H1 (cell line): Measurements from ENCODE around the gene IL16. TPM values are rescaled to one million over a fixed set of nuclear protein-coding genes. Genes with fewer than 3 reads are reported as not detected.

Source experiments
- polyA plus RNA-seq, 7 experiments: library from polyadenylated mRNA; depleted of rRNA in 3 of 7; stranded (reverse) in 5 of 7; unstranded in 2 of 7; fragments of >200 nt in 5 of 7; fragments of 200-250 nt in 2 of 7; gene quantifications; 1 replicate in 5 of 7; 2 replicates in 1 of 7; 4 replicates in 1 of 7; pipeline versions ENCODE4 v1.2.1 to v1.2.3, GENCODE V29; 2011 to 2013; ENCODE audit warnings: missing spikeins in 2 of 7, mixed read lengths in 2 of 7
- total RNA-seq: library from RNA; stranded (reverse); fragmentation: NEBNext Ultra II Directional; extraction: Animal tissue kit (Norgen Biotek cat#: 25700); gene quantifications from 2 replicates; pipeline ENCODE4 v1.2.1, GENCODE V29; 2021
- TF ChIP-seq, protein P1 (sequence below): fragments of 300-600 bp; sonication (generic); IDR thresholded peaks from 2 replicates; pipeline ENCODE4 v1.7.1; 2012; ENCODE audit warnings: low read length, moderate library complexity, mild to moderate bottlenecking, inconsistent platforms; ENCODE audit not compliant: insufficient replicate concordance

The IL16 gene
- total and polyA plus RNA-seq, 2 of the 8 experiments (the other 6 are each of a cell fraction or from before 2014, with no cell fraction given), result 0.03 to 0.09 TPM

DNA sequence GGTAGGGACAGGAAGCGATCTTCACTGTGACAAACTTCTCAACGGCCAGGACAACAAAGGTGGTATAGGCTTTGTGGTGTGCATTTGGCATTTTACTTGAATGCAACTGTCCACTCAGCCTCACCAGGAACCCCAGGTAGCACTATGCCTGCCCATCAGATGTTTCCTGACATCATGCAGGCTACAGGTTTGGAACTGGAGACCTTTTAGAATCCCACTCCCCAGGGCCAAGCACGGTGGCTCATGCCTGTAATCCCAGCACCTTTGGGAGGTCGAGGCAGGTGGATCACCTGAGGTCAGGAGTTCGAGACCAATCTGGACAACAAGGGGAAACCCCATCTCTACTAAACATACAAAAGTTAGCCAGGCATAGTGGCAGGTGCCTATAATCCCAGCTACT lies 117.7 kb downstream of the IL16 start (continued):
- TF ChIP-seq, protein P1, sequence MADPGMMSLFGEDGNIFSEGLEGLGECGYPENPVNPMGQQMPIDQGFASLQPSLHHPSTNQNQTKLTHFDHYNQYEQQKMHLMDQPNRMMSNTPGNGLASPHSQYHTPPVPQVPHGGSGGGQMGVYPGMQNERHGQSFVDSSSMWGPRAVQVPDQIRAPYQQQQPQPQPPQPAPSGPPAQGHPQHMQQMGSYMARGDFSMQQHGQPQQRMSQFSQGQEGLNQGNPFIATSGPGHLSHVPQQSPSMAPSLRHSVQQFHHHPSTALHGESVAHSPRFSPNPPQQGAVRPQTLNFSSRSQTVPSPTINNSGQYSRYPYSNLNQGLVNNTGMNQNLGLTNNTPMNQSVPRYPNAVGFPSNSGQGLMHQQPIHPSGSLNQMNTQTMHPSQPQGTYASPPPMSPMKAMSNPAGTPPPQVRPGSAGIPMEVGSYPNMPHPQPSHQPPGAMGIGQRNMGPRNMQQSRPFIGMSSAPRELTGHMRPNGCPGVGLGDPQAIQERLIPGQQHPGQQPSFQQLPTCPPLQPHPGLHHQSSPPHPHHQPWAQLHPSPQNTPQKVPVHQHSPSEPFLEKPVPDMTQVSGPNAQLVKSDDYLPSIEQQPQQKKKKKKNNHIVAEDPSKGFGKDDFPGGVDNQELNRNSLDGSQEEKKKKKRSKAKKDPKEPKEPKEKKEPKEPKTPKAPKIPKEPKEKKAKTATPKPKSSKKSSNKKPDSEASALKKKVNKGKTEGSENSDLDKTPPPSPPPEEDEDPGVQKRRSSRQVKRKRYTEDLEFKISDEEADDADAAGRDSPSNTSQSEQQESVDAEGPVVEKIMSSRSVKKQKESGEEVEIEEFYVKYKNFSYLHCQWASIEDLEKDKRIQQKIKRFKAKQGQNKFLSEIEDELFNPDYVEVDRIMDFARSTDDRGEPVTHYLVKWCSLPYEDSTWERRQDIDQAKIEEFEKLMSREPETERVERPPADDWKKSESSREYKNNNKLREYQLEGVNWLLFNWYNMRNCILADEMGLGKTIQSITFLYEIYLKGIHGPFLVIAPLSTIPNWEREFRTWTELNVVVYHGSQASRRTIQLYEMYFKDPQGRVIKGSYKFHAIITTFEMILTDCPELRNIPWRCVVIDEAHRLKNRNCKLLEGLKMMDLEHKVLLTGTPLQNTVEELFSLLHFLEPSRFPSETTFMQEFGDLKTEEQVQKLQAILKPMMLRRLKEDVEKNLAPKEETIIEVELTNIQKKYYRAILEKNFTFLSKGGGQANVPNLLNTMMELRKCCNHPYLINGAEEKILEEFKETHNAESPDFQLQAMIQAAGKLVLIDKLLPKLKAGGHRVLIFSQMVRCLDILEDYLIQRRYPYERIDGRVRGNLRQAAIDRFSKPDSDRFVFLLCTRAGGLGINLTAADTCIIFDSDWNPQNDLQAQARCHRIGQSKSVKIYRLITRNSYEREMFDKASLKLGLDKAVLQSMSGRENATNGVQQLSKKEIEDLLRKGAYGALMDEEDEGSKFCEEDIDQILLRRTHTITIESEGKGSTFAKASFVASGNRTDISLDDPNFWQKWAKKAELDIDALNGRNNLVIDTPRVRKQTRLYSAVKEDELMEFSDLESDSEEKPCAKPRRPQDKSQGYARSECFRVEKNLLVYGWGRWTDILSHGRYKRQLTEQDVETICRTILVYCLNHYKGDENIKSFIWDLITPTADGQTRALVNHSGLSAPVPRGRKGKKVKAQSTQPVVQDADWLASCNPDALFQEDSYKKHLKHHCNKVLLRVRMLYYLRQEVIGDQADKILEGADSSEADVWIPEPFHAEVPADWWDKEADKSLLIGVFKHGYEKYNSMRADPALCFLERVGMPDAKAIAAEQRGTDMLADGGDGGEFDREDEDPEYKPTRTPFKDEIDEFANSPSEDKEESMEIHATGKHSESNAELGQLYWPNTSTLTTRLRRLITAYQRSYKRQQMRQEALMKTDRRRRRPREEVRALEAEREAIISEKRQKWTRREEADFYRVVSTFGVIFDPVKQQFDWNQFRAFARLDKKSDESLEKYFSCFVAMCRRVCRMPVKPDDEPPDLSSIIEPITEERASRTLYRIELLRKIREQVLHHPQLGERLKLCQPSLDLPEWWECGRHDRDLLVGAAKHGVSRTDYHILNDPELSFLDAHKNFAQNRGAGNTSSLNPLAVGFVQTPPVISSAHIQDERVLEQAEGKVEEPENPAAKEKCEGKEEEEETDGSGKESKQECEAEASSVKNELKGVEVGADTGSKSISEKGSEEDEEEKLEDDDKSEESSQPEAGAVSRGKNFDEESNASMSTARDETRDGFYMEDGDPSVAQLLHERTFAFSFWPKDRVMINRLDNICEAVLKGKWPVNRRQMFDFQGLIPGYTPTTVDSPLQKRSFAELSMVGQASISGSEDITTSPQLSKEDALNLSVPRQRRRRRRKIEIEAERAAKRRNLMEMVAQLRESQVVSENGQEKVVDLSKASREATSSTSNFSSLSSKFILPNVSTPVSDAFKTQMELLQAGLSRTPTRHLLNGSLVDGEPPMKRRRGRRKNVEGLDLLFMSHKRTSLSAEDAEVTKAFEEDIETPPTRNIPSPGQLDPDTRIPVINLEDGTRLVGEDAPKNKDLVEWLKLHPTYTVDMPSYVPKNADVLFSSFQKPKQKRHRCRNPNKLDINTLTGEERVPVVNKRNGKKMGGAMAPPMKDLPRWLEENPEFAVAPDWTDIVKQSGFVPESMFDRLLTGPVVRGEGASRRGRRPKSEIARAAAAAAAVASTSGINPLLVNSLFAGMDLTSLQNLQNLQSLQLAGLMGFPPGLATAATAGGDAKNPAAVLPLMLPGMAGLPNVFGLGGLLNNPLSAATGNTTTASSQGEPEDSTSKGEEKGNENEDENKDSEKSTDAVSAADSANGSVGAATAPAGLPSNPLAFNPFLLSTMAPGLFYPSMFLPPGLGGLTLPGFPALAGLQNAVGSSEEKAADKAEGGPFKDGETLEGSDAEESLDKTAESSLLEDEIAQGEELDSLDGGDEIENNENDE, result no peak
- TF ChIP-seq, all 59 proteins: peak for 0
